K562 (cell line): ENCODE results near the gene BICD1. TPM values are rescaled to one million over a fixed set of nuclear protein-coding genes. Genes with fewer than 3 reads are reported as not detected.

Source experiments
- BRD9 ChIP-seq: fragments of 450-650 bp; IDR thresholded peaks from 2 replicates; pipeline ENCODE4 v1.6.1; 2018; ENCODE audit warnings: low read depth; ENCODE audit not compliant: partially characterized antibody
- DNMT1 ChIP-seq: fragments of 450-650 bp; IDR thresholded peaks from 2 replicates; pipeline ENCODE4 v1.6.1; 2016; ENCODE audit warnings: antibody characterized with exemption, mild to moderate bottlenecking
- EWSR1 ChIP-seq: fragments of 450-650 bp; IDR thresholded peaks from 2 replicates; pipeline ENCODE4 v1.6.1; 2018; ENCODE audit warnings: borderline replicate concordance, mild to moderate bottlenecking, low read depth, moderate library complexity; ENCODE audit not compliant: partially characterized antibody
- GATA2 ChIP-seq: sonication (generic); formaldehyde crosslinking; IDR thresholded peaks from 2 replicates; pipeline ENCODE4 v1.4.0; 2020; ENCODE audit warnings: mild to moderate bottlenecking, missing genetic modification reagents
- GTF2A2 ChIP-seq: IDR thresholded peaks from 2 replicates; pipeline ENCODE4 v1.6.1; 2016; ENCODE audit warnings: mild to moderate bottlenecking, missing genetic modification characterization, missing compliant biosample characterization
- HNRNPK ChIP-seq: fragments of 200-400 bp; formaldehyde crosslinking; IDR thresholded peaks from one replicate; pipeline ENCODE4 v1.6.1; 2018; ENCODE audit warnings: mild to moderate bottlenecking, low read depth, low read length; ENCODE audit not compliant: poor library complexity, severe bottlenecking
- KAT8 ChIP-seq: fragments of 450-650 bp; IDR thresholded peaks from 2 replicates; pipeline ENCODE4 v1.6.1; 2016; ENCODE audit warnings: low read depth, mild to moderate bottlenecking
- LEF1 ChIP-seq: fragments of 450-650 bp; IDR thresholded peaks from 2 replicates; pipeline ENCODE4 v1.6.1; 2016; ENCODE audit warnings: mild to moderate bottlenecking
- MAFK ChIP-seq: IDR thresholded peaks from 2 replicates; pipeline ENCODE4 v1.6.1; 2011; ENCODE audit warnings: low read length, improper control_type of control experiment
- MEF2A ChIP-seq: IDR thresholded peaks from 2 replicates; pipeline ENCODE4 v1.6.1; 2011; ENCODE audit warnings: low read depth, mild to moderate bottlenecking, low read length, moderate library complexity; ENCODE audit not compliant: control insufficient read depth
- MTA3 ChIP-seq: fragments of 450-650 bp; formaldehyde crosslinking; IDR thresholded peaks from 2 replicates; pipeline ENCODE4 v1.6.1; 2017; ENCODE audit warnings: mild to moderate bottlenecking, borderline replicate concordance
- PHB2 ChIP-seq: fragments of 450-650 bp; IDR thresholded peaks from 2 replicates; pipeline ENCODE4 v1.6.1; 2017; ENCODE audit warnings: low read depth
- SOX6 ChIP-seq: fragments of 450-650 bp; IDR thresholded peaks from 2 replicates; pipeline ENCODE4 v1.6.1; 2014; ENCODE audit warnings: mild to moderate bottlenecking
- SRSF9 ChIP-seq: fragments of 200-400 bp; formaldehyde crosslinking; IDR thresholded peaks from 2 replicates; pipeline ENCODE4 v1.6.1; 2017; ENCODE audit warnings: low read depth, low read length, borderline replicate concordance
- YY1 ChIP-seq, 3 experiments: IDR thresholded peaks; 2 replicates each; pipeline ENCODE4 v1.6.1; 2011; ENCODE audit warnings: low read length in 2 of 3, mild to moderate bottlenecking in 2 of 3, moderate library complexity in 2 of 3, borderline replicate concordance in 1 of 3, control low read depth in 1 of 3, low read depth in 1 of 3; ENCODE audit not compliant: insufficient read depth in 3 of 3, insufficient replicate concordance in 2 of 3, control insufficient read depth in 1 of 3, insufficient read length in 1 of 3; ENCODE audit errors: extremely low read depth in 1 of 3
- ZNF134 ChIP-seq: fragments of 250-450 bp; sonication (Bioruptor Pico); conservative IDR thresholded peaks from 2 replicates; pipeline ENCODE4 v1.4.0; 2020
- ZNF253 ChIP-seq: fragments of 250-450 bp; sonication (Bioruptor Pico); conservative IDR thresholded peaks from 2 replicates; pipeline ENCODE4 v1.6.1; 2021; ENCODE audit warnings: mild to moderate bottlenecking
- ZNF644 ChIP-seq: fragments of 200-800 bp; sonication (Bioruptor generic); IDR thresholded peaks from 2 replicates; pipeline ENCODE4 v1.6.1; 2016; ENCODE audit warnings: low read depth, missing genetic modification characterization, missing compliant biosample characterization
- ZNF695 ChIP-seq: fragments of 450-650 bp; formaldehyde crosslinking; IDR thresholded peaks from 2 replicates; pipeline ENCODE4 v1.4.0; 2020; ENCODE audit warnings: mild to moderate bottlenecking, moderate library complexity
- polyA plus RNA-seq, 8 experiments: library from polyadenylated mRNA; depleted of rRNA in 4 of 8; stranded (reverse) in 5 of 8; unstranded in 3 of 8; fragments of >200 nt; fragmentation: Nextera tagmentation in 2 of 8; fragmentation: Illumina TruSeq in 1 of 8; extraction: Ambion mirVana in 2 of 8; extraction: Trizol in 1 of 8; gene quantifications; 2 replicates each; pipeline versions ENCODE4 v1.2.1 to v1.2.3, GENCODE V29; 2011 to 2014; ENCODE audit warnings: inconsistent platforms in 1 of 8, missing spikeins in 1 of 8
- total RNA-seq, 7 experiments: library from RNA; depleted of rRNA in 6 of 7; stranded (reverse); fragments of >200 nt in 6 of 7; fragmentation: Illumina TruSeq in 2 of 7; extraction: Trizol in 2 of 7; gene quantifications; 2 replicates each; pipeline versions ENCODE4 v1.2.1 to v1.2.3, GENCODE V29; 2011 to 2021; ENCODE audit warnings: low replicate concordance in 1 of 7
- TF ChIP-seq, protein P1 (sequence below): fragments of 450-650 bp; IDR thresholded peaks from 2 replicates; pipeline ENCODE4 v1.6.1; 2016
- TF ChIP-seq, protein P2 (sequence below): fragments of 450-650 bp; formaldehyde crosslinking; IDR thresholded peaks from 2 replicates; pipeline ENCODE4 v1.4.0; 2022; ENCODE audit warnings: missing genetic modification characterization
- TF ChIP-seq, protein P3 (sequence below): fragments of 250-450 bp; sonication (Bioruptor Pico); IDR thresholded peaks from 2 replicates; pipeline ENCODE4 v1.5.0; 2022; ENCODE audit warnings: mild to moderate bottlenecking
- TF ChIP-seq, protein P4 (sequence below): sonication (generic); formaldehyde crosslinking; IDR thresholded peaks from 2 replicates; pipeline ENCODE4 v1.8.0; 2022; ENCODE audit warnings: missing genetic modification reagents, mild to moderate bottlenecking, borderline replicate concordance

Gene BICD1
- total and polyA plus RNA-seq, 9 of the 15 experiments (the other 6 are each of a cell fraction or from before 2014, with no cell fraction given) = 3.5 to 21.1 (median 12.5) TPM

DNA sequence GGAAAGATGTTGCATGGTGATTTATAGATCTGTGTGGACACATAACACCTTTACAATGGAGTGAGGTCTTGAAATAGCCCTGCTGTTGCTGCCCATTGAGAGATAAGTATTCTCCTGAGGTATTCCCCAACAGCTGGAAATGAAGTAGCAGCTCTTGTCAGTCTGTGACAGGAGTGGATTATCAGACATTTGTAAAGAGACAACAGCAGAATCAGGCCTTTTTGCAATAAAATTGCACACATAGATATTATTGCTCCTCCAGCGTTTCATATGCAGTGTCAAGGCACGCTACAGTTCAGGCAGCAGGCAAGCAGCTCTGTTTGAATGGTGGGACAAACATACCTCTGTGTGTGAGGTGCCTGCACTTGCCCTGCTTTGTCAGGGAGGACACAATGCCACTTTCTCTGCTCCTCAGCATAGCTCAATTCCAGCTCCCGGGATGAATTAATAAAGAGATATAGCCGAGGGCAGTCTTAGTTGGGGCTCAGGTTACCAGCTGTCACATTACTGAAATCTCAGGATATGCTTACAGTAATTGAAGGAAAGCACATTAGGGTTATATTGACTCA is 49.4 kb downstream of the BICD1 start (continued):
- TF ChIP-seq DNMT1 (no peak), MAFK (no peak), ZNF134 (CRISPR knock-in tag) (no peak), GTF2A2 (no peak), SOX6 (peak; percentile 57; the same call in 1 of the 2 replicates), YY1 (IDR thresholded peaks at IDR 0.05; ENCODE audit: borderline replicate concordance in 1 of 3, control insufficient read depth in 1 of 3, extremely low read depth in 1 of 3, insufficient read depth in 3 of 3, insufficient read length in 1 of 3, insufficient replicate concordance in 2 of 3, low read depth in 1 of 3, low read length in 2 of 3) (no peak), ZNF253 (CRISPR knock-in tag) (no peak), BRD9 (no peak), MTA3 (no peak), ZNF695 (CRISPR knock-in tag) (no peak), MEF2A (0 out of 2 replicates have a peak, but pooled peaks have one; percentile 20), GATA2 (peak; percentile 55), EWSR1 (no peak), ZNF644 (tag) (no peak), HNRNPK (no peak), PHB2 (no peak), LEF1 (no peak), KAT8 (no peak), SRSF9 (no peak)
- TF ChIP-seq, protein P1, sequence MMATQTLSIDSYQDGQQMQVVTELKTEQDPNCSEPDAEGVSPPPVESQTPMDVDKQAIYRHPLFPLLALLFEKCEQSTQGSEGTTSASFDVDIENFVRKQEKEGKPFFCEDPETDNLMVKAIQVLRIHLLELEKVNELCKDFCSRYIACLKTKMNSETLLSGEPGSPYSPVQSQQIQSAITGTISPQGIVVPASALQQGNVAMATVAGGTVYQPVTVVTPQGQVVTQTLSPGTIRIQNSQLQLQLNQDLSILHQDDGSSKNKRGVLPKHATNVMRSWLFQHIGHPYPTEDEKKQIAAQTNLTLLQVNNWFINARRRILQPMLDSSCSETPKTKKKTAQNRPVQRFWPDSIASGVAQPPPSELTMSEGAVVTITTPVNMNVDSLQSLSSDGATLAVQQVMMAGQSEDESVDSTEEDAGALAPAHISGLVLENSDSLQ = no peak; the same call in 1 of the 2 replicates
- TF ChIP-seq, protein P2, sequence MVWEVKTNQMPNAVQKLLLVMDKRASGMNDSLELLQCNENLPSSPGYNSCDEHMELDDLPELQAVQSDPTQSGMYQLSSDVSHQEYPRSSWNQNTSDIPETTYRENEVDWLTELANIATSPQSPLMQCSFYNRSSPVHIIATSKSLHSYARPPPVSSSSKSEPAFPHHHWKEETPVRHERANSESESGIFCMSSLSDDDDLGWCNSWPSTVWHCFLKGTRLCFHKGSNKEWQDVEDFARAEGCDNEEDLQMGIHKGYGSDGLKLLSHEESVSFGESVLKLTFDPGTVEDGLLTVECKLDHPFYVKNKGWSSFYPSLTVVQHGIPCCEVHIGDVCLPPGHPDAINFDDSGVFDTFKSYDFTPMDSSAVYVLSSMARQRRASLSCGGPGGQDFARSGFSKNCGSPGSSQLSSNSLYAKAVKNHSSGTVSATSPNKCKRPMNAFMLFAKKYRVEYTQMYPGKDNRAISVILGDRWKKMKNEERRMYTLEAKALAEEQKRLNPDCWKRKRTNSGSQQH = no peak
- TF ChIP-seq, protein P3, sequence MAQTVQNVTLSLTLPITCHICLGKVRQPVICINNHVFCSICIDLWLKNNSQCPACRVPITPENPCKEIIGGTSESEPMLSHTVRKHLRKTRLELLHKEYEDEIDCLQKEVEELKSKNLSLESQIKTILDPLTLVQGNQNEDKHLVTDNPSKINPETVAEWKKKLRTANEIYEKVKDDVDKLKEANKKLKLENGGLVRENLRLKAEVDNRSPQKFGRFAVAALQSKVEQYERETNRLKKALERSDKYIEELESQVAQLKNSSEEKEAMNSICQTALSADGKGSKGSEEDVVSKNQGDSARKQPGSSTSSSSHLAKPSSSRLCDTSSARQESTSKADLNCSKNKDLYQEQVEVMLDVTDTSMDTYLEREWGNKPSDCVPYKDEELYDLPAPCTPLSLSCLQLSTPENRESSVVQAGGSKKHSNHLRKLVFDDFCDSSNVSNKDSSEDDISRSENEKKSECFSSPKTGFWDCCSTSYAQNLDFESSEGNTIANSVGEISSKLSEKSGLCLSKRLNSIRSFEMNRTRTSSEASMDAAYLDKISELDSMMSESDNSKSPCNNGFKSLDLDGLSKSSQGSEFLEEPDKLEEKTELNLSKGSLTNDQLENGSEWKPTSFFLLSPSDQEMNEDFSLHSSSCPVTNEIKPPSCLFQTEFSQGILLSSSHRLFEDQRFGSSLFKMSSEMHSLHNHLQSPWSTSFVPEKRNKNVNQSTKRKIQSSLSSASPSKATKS (CRISPR knock-in tag) = no peak
- TF ChIP-seq, protein P4, sequence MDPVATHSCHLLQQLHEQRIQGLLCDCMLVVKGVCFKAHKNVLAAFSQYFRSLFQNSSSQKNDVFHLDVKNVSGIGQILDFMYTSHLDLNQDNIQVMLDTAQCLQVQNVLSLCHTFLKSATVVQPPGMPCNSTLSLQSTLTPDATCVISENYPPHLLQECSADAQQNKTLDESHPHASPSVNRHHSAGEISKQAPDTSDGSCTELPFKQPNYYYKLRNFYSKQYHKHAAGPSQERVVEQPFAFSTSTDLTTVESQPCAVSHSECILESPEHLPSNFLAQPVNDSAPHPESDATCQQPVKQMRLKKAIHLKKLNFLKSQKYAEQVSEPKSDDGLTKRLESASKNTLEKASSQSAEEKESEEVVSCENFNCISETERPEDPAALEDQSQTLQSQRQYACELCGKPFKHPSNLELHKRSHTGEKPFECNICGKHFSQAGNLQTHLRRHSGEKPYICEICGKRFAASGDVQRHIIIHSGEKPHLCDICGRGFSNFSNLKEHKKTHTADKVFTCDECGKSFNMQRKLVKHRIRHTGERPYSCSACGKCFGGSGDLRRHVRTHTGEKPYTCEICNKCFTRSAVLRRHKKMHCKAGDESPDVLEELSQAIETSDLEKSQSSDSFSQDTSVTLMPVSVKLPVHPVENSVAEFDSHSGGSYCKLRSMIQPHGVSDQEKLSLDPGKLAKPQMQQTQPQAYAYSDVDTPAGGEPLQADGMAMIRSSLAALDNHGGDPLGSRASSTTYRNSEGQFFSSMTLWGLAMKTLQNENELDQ (CRISPR knock-in tag) = no peak
